Panc1 (cell line): ENCODE results near the gene CROCC2.

Experiments used
- CTCF ChIP-seq: fragments of 450-650 bp; IDR thresholded peaks from 2 replicates; pipeline ENCODE4 v1.5.1; 2017; ENCODE audit warnings: mild to moderate bottlenecking
- POLR2AphosphoS5 ChIP-seq: IDR thresholded peaks from 2 replicates; pipeline ENCODE4 v1.6.1; 2012; ENCODE audit warnings: mild to moderate bottlenecking, low read depth, low read length, moderate library complexity
- SIN3A ChIP-seq: IDR thresholded peaks from 2 replicates; pipeline ENCODE4 v1.6.1; 2012; ENCODE audit warnings: low read depth, mild to moderate bottlenecking, low read length, moderate library complexity, borderline replicate concordance; ENCODE audit not compliant: insufficient read depth
- TCF7L2 ChIP-seq: IDR thresholded peaks from 2 replicates; pipeline ENCODE4 v1.6.1; 2011; ENCODE audit warnings: mild to moderate bottlenecking, low read depth, low read length, inconsistent platforms
- TF ChIP-seq, protein P1 (sequence below), 2 experiments: IDR thresholded peaks; 2 replicates each; pipeline ENCODE4 v1.6.1; 2011 to 2012; ENCODE audit warnings: low read depth in 2 of 2, control low read depth in 1 of 2, low read length in 1 of 2, mild to moderate bottlenecking in 1 of 2, moderate library complexity in 1 of 2; ENCODE audit not compliant: insufficient read depth in 1 of 2

DNA sequence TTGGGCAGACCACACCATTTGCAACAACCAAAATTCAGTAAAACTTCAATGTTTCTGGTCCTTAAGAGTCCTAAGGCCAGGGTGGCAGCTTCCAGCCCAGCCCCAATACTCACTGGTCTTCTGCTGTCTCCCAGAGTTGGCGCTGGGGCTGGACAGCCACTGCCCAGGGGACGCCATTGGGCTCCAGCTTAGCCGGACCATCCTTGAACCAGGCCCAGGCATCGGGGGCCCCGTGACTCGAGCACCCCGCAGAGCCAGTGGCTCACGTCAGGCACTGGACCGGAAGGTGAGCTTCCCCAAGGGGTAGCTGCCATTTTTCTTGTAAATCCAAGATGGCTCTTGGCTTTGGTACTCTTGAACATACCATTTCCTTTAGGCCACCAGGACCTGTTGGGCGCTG, 114.1 kb downstream of the CROCC2 start:
- no peak for TF ChIP-seq CTCF
- no peak for TF ChIP-seq POLR2AphosphoS5
- TF ChIP-seq, protein P1, sequence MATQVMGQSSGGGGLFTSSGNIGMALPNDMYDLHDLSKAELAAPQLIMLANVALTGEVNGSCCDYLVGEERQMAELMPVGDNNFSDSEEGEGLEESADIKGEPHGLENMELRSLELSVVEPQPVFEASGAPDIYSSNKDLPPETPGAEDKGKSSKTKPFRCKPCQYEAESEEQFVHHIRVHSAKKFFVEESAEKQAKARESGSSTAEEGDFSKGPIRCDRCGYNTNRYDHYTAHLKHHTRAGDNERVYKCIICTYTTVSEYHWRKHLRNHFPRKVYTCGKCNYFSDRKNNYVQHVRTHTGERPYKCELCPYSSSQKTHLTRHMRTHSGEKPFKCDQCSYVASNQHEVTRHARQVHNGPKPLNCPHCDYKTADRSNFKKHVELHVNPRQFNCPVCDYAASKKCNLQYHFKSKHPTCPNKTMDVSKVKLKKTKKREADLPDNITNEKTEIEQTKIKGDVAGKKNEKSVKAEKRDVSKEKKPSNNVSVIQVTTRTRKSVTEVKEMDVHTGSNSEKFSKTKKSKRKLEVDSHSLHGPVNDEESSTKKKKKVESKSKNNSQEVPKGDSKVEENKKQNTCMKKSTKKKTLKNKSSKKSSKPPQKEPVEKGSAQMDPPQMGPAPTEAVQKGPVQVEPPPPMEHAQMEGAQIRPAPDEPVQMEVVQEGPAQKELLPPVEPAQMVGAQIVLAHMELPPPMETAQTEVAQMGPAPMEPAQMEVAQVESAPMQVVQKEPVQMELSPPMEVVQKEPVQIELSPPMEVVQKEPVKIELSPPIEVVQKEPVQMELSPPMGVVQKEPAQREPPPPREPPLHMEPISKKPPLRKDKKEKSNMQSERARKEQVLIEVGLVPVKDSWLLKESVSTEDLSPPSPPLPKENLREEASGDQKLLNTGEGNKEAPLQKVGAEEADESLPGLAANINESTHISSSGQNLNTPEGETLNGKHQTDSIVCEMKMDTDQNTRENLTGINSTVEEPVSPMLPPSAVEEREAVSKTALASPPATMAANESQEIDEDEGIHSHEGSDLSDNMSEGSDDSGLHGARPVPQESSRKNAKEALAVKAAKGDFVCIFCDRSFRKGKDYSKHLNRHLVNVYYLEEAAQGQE (IDR thresholded peaks at IDR 0.05; ENCODE audit: insufficient read depth in 1 of 2, low read depth in 2 of 2, low read length in 1 of 2), result no peak
- no peak for TF ChIP-seq TCF7L2
- TF ChIP-seq SIN3A, result no peak
